GM12891 (cell line): Measurements from ENCODE around the gene PPFIA2.

Experiments used
- POLR2A ChIP-seq: IDR thresholded peaks from 2 replicates; pipeline ENCODE4 v1.6.1; 2011; ENCODE audit warnings: low read depth, low read length, control low read depth
- POLR2AphosphoS5 ChIP-seq: IDR thresholded peaks from 2 replicates; pipeline ENCODE4 v1.6.1; 2011; ENCODE audit warnings: low read depth, low read length, control low read depth
- TAF1 ChIP-seq: IDR thresholded peaks from 2 replicates; pipeline ENCODE4 v1.6.1; 2011; ENCODE audit warnings: low read depth, low read length, control low read depth

DNA sequence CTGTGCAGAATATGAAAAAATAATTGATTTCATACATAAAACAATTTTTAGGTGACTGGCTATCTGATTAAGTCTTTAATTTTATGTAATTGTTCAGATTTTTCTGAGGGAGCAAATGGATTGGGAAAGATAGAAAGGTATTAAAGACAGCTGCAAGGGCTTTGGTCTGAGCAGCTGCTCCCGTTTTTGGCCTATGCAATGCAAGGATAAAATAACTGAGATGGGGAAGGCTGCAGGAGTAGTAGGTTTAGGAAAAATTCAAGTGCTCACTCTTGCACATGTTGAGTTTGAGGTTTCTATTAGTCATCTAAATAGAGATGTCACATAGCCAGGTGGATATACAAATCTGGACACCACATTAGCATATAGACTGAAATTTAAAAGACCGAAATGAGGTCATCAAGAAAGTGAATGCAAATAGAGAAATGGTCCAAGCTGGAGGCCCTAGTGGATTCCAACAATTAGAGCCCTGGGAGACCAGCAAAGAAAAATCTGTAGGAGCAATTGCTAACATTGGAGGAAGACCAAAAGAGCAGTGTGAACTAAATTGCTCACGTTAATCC, 144.0 kb downstream of the PPFIA2 start:
- TF ChIP-seq POLR2A, result no peak
- no peak for TF ChIP-seq POLR2AphosphoS5
- TF ChIP-seq TAF1, result no peak
